ENCODE data around the gene TNPO3. TPM values are rescaled to one million over a fixed set of nuclear protein-coding genes. Genes with fewer than 3 reads are reported as not detected.
"Not testable (repeated sequence)": the region's sequence is repeated elsewhere in the genome, so short reads cannot be mapped to it uniquely, and the experiment has no call there.

The TNPO3 gene
- total and polyA plus RNA-seq, 2 of the 4 experiments (the other 2 are of a cell fraction) = 24.2 to 77.2 TPM

GRCh38 chr7:128944487-128945236, 110.2 kb downstream of the TNPO3 start:
- Histone ChIP-seq H2BK20ac (ENCODE audit: low read depth, low read length) (no peak overlapping the region), H4K8ac (ENCODE audit: low read depth in 2 of 2, low read length in 2 of 2) (no peak overlapping the region), H3K18ac (ENCODE audit: low read depth, low read length) (no peak overlapping the region), H2AK5ac (ENCODE audit: low read depth, low read length) (no peak overlapping the region), H3K4me1 (ENCODE audit: control insufficient read depth, insufficient read depth, low read length) (no peaks in the 10 kb centered on the region), H3K4me2 (ENCODE audit: low read depth, low read length) (no peak overlapping the region), H2BK15ac (ENCODE audit: low read depth, low read length) (no peak overlapping the region), H3K9me1 (ENCODE audit: insufficient read depth, low read length) (no peaks in the 10 kb centered on the region), H3K4ac (ENCODE audit: low read depth, low read length) (no peak overlapping the region), H2AFZ (replicated peaks; ENCODE audit: low read length, poor library complexity) (no peak overlapping the region), H4K20me1 (ENCODE audit: insufficient read depth, low read length) (no peaks in the 10 kb centered on the region), H3K36me3 (ENCODE audit: control insufficient read depth, insufficient read depth, low read length) (no peaks in the 10 kb centered on the region), H4K91ac (ENCODE audit: insufficient read depth, low read depth, low read length) (no peak overlapping the region), H3K14ac (replicated peaks; ENCODE audit: low read depth, low read length) (no peak overlapping the region), H3K27me3 (ENCODE audit: control insufficient read depth, insufficient read depth, low read length) (peaks cover 29% of the 10 kb centered on the region), H3K79me1 (ENCODE audit: low read depth in 1 of 2, low read length in 2 of 2) (no peaks in the 10 kb centered on the region), H2BK120ac (ENCODE audit: low read depth, low read length) (no peak overlapping the region), H3K9me3 (ENCODE audit: control insufficient read depth, insufficient read depth, low read length) (no peaks in the 10 kb centered on the region), H2BK5ac (ENCODE audit: low read depth, low read length, poor library complexity, severe bottlenecking) (no peak overlapping the region), H4K5ac (ENCODE audit: low read depth, low read length) (no peak overlapping the region), H3K56ac (ENCODE audit: extremely low read depth, insufficient read depth, low read length) (no peak overlapping the region), H3K4me3 (ENCODE audit: insufficient read depth, low read depth, low read length) (no peak overlapping the region), H3K9ac (ENCODE audit: low read depth, low read length) (no peak overlapping the region), H3K27ac (ENCODE audit: insufficient read depth, low read length) (no peak overlapping the region), H3K23ac (ENCODE audit: low read depth, low read length) (no peak overlapping the region), H2AK9ac (replicated peaks; ENCODE audit: low read depth, low read length, poor library complexity) (no peak overlapping the region)
- ATAC-seq (ENCODE audit: low read depth) = no peak
- intact Hi-C loops (cut with micrococcal nuclease) (no loop called here), dilution Hi-C loops (cut with HindIII; ENCODE audit: low sequenced_read_pairs, unreplicated experiment) (no loop called here), in situ Hi-C loops (cut with MboI; ENCODE audit: low sequenced_read_pairs) (no loop called here)
- no peak for DNase-seq
- WGBS, 2 experiments (ENCODE audit: extremely low coverage in 2 of 2, insufficient read length in 1 of 2) = 60% methylated on average over 1 of the region's 7 CpGs; no CpG with 5 or more reads in 1 of the 2 experiments
- no TSS peak for BruUV-seq (replicated peaks)
- POLR2A ChIA-PET (ENCODE audit: unreplicated experiment) = no interaction called here
- CTCF ChIA-PET = no interaction called here
- TF ChIP-seq, protein P1, sequence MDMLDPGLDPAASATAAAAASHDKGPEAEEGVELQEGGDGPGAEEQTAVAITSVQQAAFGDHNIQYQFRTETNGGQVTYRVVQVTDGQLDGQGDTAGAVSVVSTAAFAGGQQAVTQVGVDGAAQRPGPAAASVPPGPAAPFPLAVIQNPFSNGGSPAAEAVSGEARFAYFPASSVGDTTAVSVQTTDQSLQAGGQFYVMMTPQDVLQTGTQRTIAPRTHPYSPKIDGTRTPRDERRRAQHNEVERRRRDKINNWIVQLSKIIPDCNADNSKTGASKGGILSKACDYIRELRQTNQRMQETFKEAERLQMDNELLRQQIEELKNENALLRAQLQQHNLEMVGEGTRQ (IDR thresholded peaks at IDR 0.05; ENCODE audit: low read depth, low read length) = no peak
- peak; percentile 77 for TF ChIP-seq MAFK (IDR thresholded peaks at IDR 0.05; ENCODE audit: low read depth, low read length)

GRCh38 chr7:128943251-128943650, 111.7 kb downstream of the TNPO3 start:
- H3K9ac ChIP-seq (ENCODE audit: low read depth, low read length); in situ Hi-C loops (cut with MboI; ENCODE audit: low sequenced_read_pairs); H2BK120ac ChIP-seq (ENCODE audit: low read depth, low read length); H3K56ac ChIP-seq (ENCODE audit: extremely low read depth, insufficient read depth, low read length); intact Hi-C loops (cut with micrococcal nuclease); DNase-seq; BruUV-seq (replicated peaks); H2AFZ ChIP-seq (replicated peaks; ENCODE audit: low read length, poor library complexity); POLR2A ChIA-PET (ENCODE audit: unreplicated experiment); H3K9me3 ChIP-seq (ENCODE audit: control insufficient read depth, insufficient read depth, low read length); CTCF ChIA-PET; H2AK5ac ChIP-seq (ENCODE audit: low read depth, low read length); H4K20me1 ChIP-seq (ENCODE audit: insufficient read depth, low read length); H3K4me1 ChIP-seq (ENCODE audit: control insufficient read depth, insufficient read depth, low read length); dilution Hi-C loops (cut with HindIII; ENCODE audit: low sequenced_read_pairs, unreplicated experiment); H3K27ac ChIP-seq (ENCODE audit: insufficient read depth, low read length); H3K36me3 ChIP-seq (ENCODE audit: control insufficient read depth, insufficient read depth, low read length); H3K79me1 ChIP-seq (ENCODE audit: low read depth in 1 of 2, low read length in 2 of 2); ATAC-seq (ENCODE audit: low read depth); H2BK5ac ChIP-seq (ENCODE audit: low read depth, low read length, poor library complexity, severe bottlenecking); H4K5ac ChIP-seq (ENCODE audit: low read depth, low read length); H3K23ac ChIP-seq (ENCODE audit: low read depth, low read length); H2BK20ac ChIP-seq (ENCODE audit: low read depth, low read length); H2BK15ac ChIP-seq (ENCODE audit: low read depth, low read length); H2AK9ac ChIP-seq (replicated peaks; ENCODE audit: low read depth, low read length, poor library complexity); H3K4me2 ChIP-seq (ENCODE audit: low read depth, low read length); H3K14ac ChIP-seq (replicated peaks; ENCODE audit: low read depth, low read length); H4K8ac ChIP-seq (ENCODE audit: low read depth in 2 of 2, low read length in 2 of 2); H4K91ac ChIP-seq (ENCODE audit: insufficient read depth, low read depth, low read length); H3K4ac ChIP-seq (ENCODE audit: low read depth, low read length); H3K4me3 ChIP-seq (ENCODE audit: insufficient read depth, low read depth, low read length); H3K18ac ChIP-seq (ENCODE audit: low read depth, low read length); H3K9me1 ChIP-seq (ENCODE audit: insufficient read depth, low read length): not testable (repeated sequence)
- no CpG with 5 or more reads among the region's 2 CpGs for WGBS, 2 experiments (ENCODE audit: extremely low coverage in 2 of 2, insufficient read length in 1 of 2)
- peaks cover 41% of the 10 kb centered on the region for H3K27me3 ChIP-seq (ENCODE audit: control insufficient read depth, insufficient read depth, low read length)
